Neural crest cell (in vitro differentiated cells): ENCODE measurements around the gene LBHD2. TPM values are rescaled to one million over a fixed set of nuclear protein-coding genes. Genes with fewer than 3 reads are reported as not detected.

Experiments used
- DNase-seq: peaks from one replicate; pipeline ENCODE4 v3.0.0; 2021; ENCODE audit warnings: low read depth, mixed read lengths, low spot score
- H3K27ac Mint-ChIP-seq: one replicate; pipeline ENCODE4 v1.8.0; 2021; ENCODE audit warnings: mild to moderate bottlenecking, mixed read lengths; ENCODE audit not compliant: unreplicated experiment
- H3K27me3 Mint-ChIP-seq: 2 replicates; pipeline ENCODE4 v1.8.0; 2021; ENCODE audit warnings: low read depth, mild to moderate bottlenecking, mixed read lengths
- H3K36me3 Mint-ChIP-seq: 2 replicates; pipeline ENCODE4 v1.8.0; 2021; ENCODE audit warnings: low read depth, mild to moderate bottlenecking, mixed read lengths
- H3K4me1 Mint-ChIP-seq: 2 replicates; pipeline ENCODE4 v1.8.0; 2021; ENCODE audit warnings: mixed read lengths
- H3K4me3 Mint-ChIP-seq: one replicate; pipeline ENCODE4 v1.8.0; 2021; ENCODE audit warnings: mild to moderate bottlenecking, mixed read lengths
- H3K9me3 Mint-ChIP-seq: 2 replicates; pipeline ENCODE4 v1.8.0; 2021; ENCODE audit warnings: mixed read lengths
- total RNA-seq: library from RNA; stranded (reverse); gene quantifications from 2 replicates; pipeline ENCODE4 v1.2.1, GENCODE V29; 2021
- TF ChIP-seq, protein P1 (sequence below): fragments of 200-600 bp; sonication (generic); conservative IDR thresholded peaks from 2 replicates; pipeline ENCODE4 v1.5.0; 2021; ENCODE audit warnings: antibody characterized with exemption, mild to moderate bottlenecking

LBHD2 gene
- total RNA-seq, 1 donor from 2014 or later: not detected

DNA sequence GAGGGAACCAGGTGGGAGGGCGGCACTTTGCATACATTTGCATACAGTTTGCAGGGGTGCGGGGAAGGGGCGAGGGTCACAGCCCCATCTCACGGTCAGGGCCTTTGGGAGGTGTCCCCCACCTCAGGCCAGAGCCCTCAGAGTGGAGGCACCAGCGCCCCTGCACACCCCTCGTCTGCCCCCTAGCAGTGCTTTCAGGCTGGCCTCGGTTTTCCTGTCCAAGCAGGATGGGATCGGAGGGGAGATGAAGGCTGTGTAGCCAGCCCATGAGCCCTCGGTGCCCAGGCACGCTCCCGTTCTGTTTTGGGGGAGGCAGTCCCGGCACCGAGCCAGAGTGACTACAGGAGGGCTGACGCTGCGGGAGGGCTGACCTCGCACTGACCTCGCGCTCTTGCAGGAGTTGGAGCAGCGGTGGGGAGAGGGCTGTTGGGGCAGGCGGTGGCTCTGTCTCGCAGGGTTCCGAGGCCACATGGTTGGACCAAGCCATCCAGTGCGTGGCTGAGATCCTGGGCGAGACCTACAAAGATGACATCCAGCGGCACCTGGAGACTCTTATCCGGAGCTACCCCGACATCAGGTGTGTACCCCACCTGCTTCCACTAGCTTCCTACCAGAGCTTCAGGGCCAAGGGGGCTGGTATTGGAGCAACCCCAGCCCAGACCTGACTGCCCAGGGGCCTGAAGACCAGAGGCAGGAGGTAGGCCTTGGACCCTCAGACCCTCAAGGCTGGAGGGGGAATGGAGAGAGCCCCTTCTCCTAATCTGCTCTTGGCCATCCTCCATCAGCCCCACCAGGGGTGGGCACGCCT, 24.1 kb downstream of the LBHD2 start:
- DNase-seq: no peak
- no peak overlapping the region for H3K27ac Mint-ChIP-seq
- peaks cover 15% of the 10 kb centered on the region for H3K4me1 Mint-ChIP-seq
- TF ChIP-seq, protein P1, sequence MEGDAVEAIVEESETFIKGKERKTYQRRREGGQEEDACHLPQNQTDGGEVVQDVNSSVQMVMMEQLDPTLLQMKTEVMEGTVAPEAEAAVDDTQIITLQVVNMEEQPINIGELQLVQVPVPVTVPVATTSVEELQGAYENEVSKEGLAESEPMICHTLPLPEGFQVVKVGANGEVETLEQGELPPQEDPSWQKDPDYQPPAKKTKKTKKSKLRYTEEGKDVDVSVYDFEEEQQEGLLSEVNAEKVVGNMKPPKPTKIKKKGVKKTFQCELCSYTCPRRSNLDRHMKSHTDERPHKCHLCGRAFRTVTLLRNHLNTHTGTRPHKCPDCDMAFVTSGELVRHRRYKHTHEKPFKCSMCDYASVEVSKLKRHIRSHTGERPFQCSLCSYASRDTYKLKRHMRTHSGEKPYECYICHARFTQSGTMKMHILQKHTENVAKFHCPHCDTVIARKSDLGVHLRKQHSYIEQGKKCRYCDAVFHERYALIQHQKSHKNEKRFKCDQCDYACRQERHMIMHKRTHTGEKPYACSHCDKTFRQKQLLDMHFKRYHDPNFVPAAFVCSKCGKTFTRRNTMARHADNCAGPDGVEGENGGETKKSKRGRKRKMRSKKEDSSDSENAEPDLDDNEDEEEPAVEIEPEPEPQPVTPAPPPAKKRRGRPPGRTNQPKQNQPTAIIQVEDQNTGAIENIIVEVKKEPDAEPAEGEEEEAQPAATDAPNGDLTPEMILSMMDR: no peak
- no peaks in the 10 kb centered on the region for H3K36me3 Mint-ChIP-seq
- H3K27me3 Mint-ChIP-seq: peaks cover 33% of the 10 kb centered on the region
- no peaks in the 10 kb centered on the region for H3K9me3 Mint-ChIP-seq
- no peak overlapping the region for H3K4me3 Mint-ChIP-seq

DNA sequence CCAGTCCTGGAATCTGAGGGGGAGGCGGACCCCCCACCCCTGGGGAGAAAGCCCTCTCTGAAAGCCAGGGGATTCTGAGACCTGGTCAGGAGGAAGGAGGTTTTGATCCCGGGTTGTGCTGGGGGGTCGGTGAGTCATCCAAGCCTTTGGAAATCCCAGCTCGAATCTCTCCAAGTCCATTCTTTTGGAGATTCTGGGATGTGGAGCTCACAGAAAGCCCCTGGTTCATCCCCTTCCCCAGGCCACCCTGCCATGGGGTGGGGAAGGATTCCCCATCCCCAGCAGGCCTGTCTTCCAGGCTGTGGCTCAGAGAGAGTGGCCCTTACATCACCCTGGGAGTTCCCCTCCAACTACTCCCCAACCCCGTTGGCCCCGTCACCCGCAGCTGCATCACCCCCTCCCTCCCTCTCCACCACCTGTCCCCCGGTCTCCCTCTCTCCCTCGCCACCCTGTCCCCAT, 24.8 kb downstream of the LBHD2 start:
- Mint-ChIP-seq H3K27ac (no peak overlapping the region), H3K4me3 (no peak overlapping the region), H3K27me3 (peaks cover 28% of the 10 kb centered on the region), H3K9me3 (no peaks in the 10 kb centered on the region), H3K4me1 (peaks cover 15% of the 10 kb centered on the region), H3K36me3 (no peaks in the 10 kb centered on the region)
- TF ChIP-seq, protein P1: no peak
- no peak for DNase-seq

DNA sequence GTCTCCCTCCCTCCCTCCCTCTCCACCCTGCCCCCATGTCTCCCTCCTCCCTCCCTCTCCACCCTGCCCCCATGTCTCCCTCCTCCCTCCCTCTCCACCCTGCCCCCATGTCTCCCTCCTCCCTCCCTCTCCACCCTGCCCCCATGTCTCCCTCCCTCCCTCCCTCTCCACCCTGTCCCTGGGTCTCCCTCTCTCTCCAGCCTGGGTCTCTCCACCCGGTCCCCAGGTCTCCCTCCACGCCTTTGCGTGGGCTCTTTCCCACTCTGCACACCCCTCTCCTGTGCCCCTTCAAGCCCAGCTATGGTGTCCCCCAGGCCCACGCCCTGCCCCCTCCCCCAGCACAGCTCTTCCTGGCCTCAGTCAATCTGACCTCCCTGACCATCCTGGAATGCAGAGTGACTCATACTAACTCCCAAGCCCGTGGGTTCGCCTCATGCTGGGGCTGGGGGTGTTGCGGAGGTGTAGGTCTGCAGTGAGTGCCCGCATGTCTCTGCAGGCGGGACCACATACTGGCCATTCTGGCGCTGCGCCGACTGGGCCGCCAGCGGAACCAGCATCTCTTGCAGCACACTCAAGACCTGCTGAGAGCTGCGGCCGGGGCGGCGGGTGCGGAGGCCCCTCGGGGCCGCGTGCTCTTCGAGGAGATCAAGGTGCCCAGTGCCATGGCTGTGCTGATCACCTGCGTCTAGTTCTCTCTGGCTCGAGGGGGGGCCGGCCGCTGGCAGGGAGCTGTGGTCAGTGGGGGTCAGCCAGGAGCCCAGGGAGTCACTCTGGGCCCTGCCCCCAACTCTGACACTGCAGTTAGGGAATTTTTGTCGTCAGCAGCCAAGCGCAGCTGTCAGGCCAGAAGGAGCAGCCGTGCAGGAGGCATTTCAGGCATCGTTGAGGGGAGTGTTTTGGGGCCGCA, 25.8 kb downstream of the LBHD2 start:
- no peak for DNase-seq
- no peaks in the 10 kb centered on the region for H3K9me3 Mint-ChIP-seq
- no peak overlapping the region for H3K27ac Mint-ChIP-seq
- TF ChIP-seq, protein P1: no peak
- H3K36me3 Mint-ChIP-seq: no peaks in the 10 kb centered on the region
- peaks cover 15% of the 10 kb centered on the region for H3K4me1 Mint-ChIP-seq
- H3K4me3 Mint-ChIP-seq: no peak overlapping the region
- H3K27me3 Mint-ChIP-seq: peaks cover 21% of the 10 kb centered on the region

DNA sequence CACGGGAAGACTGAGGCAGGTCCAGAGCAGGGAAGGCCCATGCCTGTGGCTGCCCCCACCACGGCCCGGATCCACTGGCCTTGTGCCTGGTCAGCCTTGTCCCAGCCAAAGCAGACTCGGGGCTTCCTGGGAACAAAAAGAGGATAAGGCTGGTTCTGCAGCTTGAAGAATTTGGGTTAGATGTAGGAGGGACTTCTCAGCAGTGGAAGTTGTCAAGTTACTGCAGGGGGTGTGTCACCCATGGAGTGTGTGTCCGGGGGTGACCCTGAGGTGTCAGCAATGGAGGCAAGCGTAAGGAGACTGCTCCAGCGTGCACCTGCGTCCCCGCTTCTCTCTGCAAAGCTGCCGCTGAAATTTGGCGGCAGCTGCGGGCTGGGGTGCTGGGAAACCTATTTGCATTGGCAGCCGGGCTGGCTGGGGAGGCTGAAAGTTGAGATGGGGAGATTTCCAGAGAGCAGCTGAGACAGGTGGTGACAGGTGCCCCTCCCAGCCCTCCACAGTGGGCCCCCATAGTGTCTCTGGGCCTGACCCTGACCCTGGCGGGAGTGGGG, 26.7 kb downstream of the LBHD2 start:
- H3K4me1 Mint-ChIP-seq: peaks cover 10% of the 10 kb centered on the region
- TF ChIP-seq, protein P1: no peak
- peaks cover 15% of the 10 kb centered on the region for H3K27me3 Mint-ChIP-seq
- no peaks in the 10 kb centered on the region for H3K9me3 Mint-ChIP-seq
- no peak overlapping the region for H3K4me3 Mint-ChIP-seq
- H3K27ac Mint-ChIP-seq: no peak overlapping the region
- H3K36me3 Mint-ChIP-seq: no peaks in the 10 kb centered on the region
- no peak for DNase-seq

DNA sequence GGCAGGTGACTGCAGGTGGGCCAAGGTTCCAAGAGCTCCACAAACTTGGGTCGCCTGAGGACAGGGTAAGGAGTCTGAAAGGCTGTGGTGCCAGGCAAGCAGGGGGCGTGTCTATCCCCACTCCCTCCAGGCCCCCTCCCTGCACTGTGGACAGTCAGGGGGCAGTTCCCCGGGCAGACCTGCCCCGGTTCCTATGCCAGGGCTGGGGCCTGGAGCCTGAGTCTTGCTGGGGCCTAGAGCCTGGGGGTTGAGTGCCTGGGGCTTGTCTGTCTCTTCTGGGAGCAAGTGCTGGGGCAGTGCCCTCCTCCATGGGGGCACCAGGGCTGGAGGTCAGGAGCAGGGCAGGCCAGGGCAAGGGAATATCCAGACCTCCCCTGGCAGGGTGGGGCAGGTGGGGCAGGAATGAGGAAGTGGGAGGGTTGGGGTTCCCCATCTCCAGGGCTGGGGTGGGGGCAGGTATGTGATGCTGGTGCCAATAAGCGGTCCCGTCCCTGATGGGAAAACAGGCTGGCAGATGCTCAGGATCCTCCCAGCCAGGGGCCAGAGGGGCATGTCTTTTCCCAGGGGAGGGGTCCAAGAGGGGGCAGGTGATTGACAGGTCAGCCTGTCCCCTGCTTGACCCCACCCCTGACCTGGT, 27.3 kb downstream of the LBHD2 start:
- TF ChIP-seq, protein P1: no peak
- H3K27me3 Mint-ChIP-seq: peaks cover 12% of the 10 kb centered on the region
- H3K36me3 Mint-ChIP-seq: no peaks in the 10 kb centered on the region
- no peak overlapping the region for H3K27ac Mint-ChIP-seq
- peaks cover 10% of the 10 kb centered on the region for H3K4me1 Mint-ChIP-seq
- DNase-seq: no peak
- no peak overlapping the region for H3K4me3 Mint-ChIP-seq
- no peaks in the 10 kb centered on the region for H3K9me3 Mint-ChIP-seq
